HepG2 (cell line): Measurements from ENCODE around the gene VKORC1L1. TPM values are rescaled to one million over a fixed set of nuclear protein-coding genes. Genes with fewer than 3 reads are reported as not detected.

Source experiments
- ARNTL ChIP-seq: sonication (generic); formaldehyde crosslinking; IDR thresholded peaks from 2 replicates; pipeline ENCODE4 v1.4.0; 2020; ENCODE audit warnings: mild to moderate bottlenecking, missing genetic modification reagents
- BATF2 ChIP-seq: sonication (generic); formaldehyde crosslinking; IDR thresholded peaks from 2 replicates; pipeline ENCODE4 v1.8.0; 2022; ENCODE audit warnings: mild to moderate bottlenecking, missing genetic modification reagents, moderate library complexity
- E2F5 ChIP-seq: sonication (generic); formaldehyde crosslinking; conservative IDR thresholded peaks from 2 replicates; pipeline ENCODE4 v1.4.0; 2020; ENCODE audit warnings: missing genetic modification reagents
- FOXM1 ChIP-seq: sonication (generic); formaldehyde crosslinking; IDR thresholded peaks from 2 replicates; pipeline ENCODE4 v1.5.0; 2020; ENCODE audit warnings: missing genetic modification reagents
- HIVEP1 ChIP-seq: sonication (generic); formaldehyde crosslinking; IDR thresholded peaks from 2 replicates; pipeline ENCODE4 v1.4.0; 2020; ENCODE audit warnings: mild to moderate bottlenecking, missing genetic modification reagents
- HOXA5 ChIP-seq: sonication (generic); formaldehyde crosslinking; IDR thresholded peaks from 2 replicates; pipeline ENCODE4 v1.4.0; 2020; ENCODE audit warnings: missing genetic modification reagents
- MXD1 ChIP-seq: sonication (generic); formaldehyde crosslinking; IDR thresholded peaks from 2 replicates; pipeline ENCODE4 v1.4.0; 2020; ENCODE audit warnings: mild to moderate bottlenecking, missing genetic modification reagents
- PAX8 ChIP-seq: sonication (generic); formaldehyde crosslinking; IDR thresholded peaks from 2 replicates; pipeline ENCODE4 v1.8.0; 2022; ENCODE audit warnings: mild to moderate bottlenecking, missing genetic modification reagents, borderline replicate concordance
- TFAP4 ChIP-seq: sonication (generic); IDR thresholded peaks from 2 replicates; pipeline ENCODE4 v1.6.1; 2016; ENCODE audit warnings: low read depth, borderline replicate concordance
- THAP11 ChIP-seq: IDR thresholded peaks from 2 replicates; pipeline ENCODE4 v1.6.1; 2016; ENCODE audit warnings: missing biosample characterization, missing genetic modification reagents
- TOPORS ChIP-seq: sonication (generic); formaldehyde crosslinking; IDR thresholded peaks from 2 replicates; pipeline ENCODE4 v1.8.0; 2023; ENCODE audit warnings: mild to moderate bottlenecking, missing genetic modification reagents
- ZEB1 ChIP-seq: IDR thresholded peaks from 2 replicates; pipeline ENCODE4 v1.6.1; 2012; ENCODE audit warnings: mild to moderate bottlenecking, low read depth, inconsistent platforms; ENCODE audit not compliant: insufficient replicate concordance
- ZNF225 ChIP-seq: sonication (generic); formaldehyde crosslinking; IDR thresholded peaks from 2 replicates; pipeline ENCODE4 v1.4.0; 2020; ENCODE audit warnings: mild to moderate bottlenecking, missing genetic modification reagents
- ZNF407 ChIP-seq: sonication (generic); formaldehyde crosslinking; IDR thresholded peaks from one replicate; pipeline ENCODE4 v1.5.1; 2020; ENCODE audit warnings: mild to moderate bottlenecking, missing genetic modification reagents; ENCODE audit errors: not compliant biosample characterization
- ZNF563 ChIP-seq: sonication (generic); formaldehyde crosslinking; IDR thresholded peaks from 2 replicates; pipeline ENCODE4 v1.8.0; 2022; ENCODE audit warnings: mild to moderate bottlenecking, moderate library complexity, missing genetic modification reagents
- ZNF589 ChIP-seq: sonication (generic); formaldehyde crosslinking; conservative IDR thresholded peaks from 2 replicates; pipeline ENCODE4 v1.8.0; 2022; ENCODE audit warnings: mild to moderate bottlenecking, moderate library complexity, missing genetic modification reagents
- ZNF746 ChIP-seq: sonication (generic); formaldehyde crosslinking; IDR thresholded peaks from 2 replicates; pipeline ENCODE4 v1.8.0; 2022; ENCODE audit warnings: mild to moderate bottlenecking, missing genetic modification reagents
- ZNF780A ChIP-seq: sonication (generic); formaldehyde crosslinking; IDR thresholded peaks from 2 replicates; pipeline ENCODE4 v1.8.0; 2022; ENCODE audit warnings: mild to moderate bottlenecking, missing genetic modification reagents, moderate library complexity
- polyA plus RNA-seq, 8 experiments: library from polyadenylated mRNA; depleted of rRNA in 3 of 8; stranded (reverse) in 7 of 8; unstranded in 1 of 8; fragments of >200 nt; fragmentation: Illumina TruSeq in 4 of 8; extraction: Trizol in 4 of 8; gene quantifications; 2 replicates each; pipeline versions ENCODE4 v1.2.1 to v1.2.3, GENCODE V29; 2011 to 2016; ENCODE audit warnings: low read depth in 4 of 8, missing spikeins in 1 of 8, mixed read lengths in 1 of 8; ENCODE audit not compliant: insufficient read depth in 1 of 8
- total RNA-seq, 5 experiments: library from RNA; depleted of rRNA; stranded (reverse); fragments of >200 nt; fragmentation: Illumina TruSeq; extraction: Trizol; gene quantifications; 2 replicates each; pipeline ENCODE4 v1.2.3, GENCODE V29; 2016; ENCODE audit warnings: low read depth in 1 of 5

VKORC1L1 gene
- total and polyA plus RNA-seq, 2 of the 13 experiments (the other 11 are each of a cell fraction or from before 2014, with no cell fraction given) = 13.9 to 16.5 TPM

GRCh38 chr7:65981965-65982792, 109.3 kb downstream of the VKORC1L1 start, which contains the start of gene GUSB (continued):
- TF ChIP-seq ZNF780A = no peak
- TF ChIP-seq E2F5 (CRISPR knock-in tag) = peak; percentile 88
- TF ChIP-seq TFAP4 = 0 out of 2 replicates have a peak, but pooled peaks have one; percentile 17
- peak; percentile 78; the same call in 1 of the 2 replicates for TF ChIP-seq ARNTL (CRISPR knock-in tag)
- TF ChIP-seq MXD1 (CRISPR knock-in tag) = peak; percentile 94; the same call in 1 of the 2 replicates
- TF ChIP-seq ZNF563 (CRISPR knock-in tag) = peak; percentile 97
- TF ChIP-seq ZNF746 (CRISPR knock-in tag) = peak; percentile 73; the same call in 1 of the 2 replicates
- 0 out of 2 replicates have a peak, but pooled peaks have one; percentile 78 for TF ChIP-seq PAX8
- peak; percentile 75 for TF ChIP-seq ZNF589
- TF ChIP-seq HIVEP1 (CRISPR knock-in tag) = peak; percentile 93
- peak; percentile 75; the same call in 1 of the 2 replicates for TF ChIP-seq FOXM1 (CRISPR knock-in tag)
- peak; percentile 96 for TF ChIP-seq ZNF407 (CRISPR knock-in tag)
- TF ChIP-seq BATF2 = peak; percentile 74
- TF ChIP-seq HOXA5 (CRISPR knock-in tag) = peak; percentile 93
- TF ChIP-seq ZEB1 = peak; percentile 50
- peak; percentile 87; the same call in 1 of the 2 replicates for TF ChIP-seq ZNF225 (CRISPR knock-in tag)
- TF ChIP-seq TOPORS (CRISPR knock-in tag) = peak; percentile 96
- TF ChIP-seq THAP11 (CRISPR knock-in tag) = peak; percentile 94
